Glutamatergic neuron (in vitro differentiated cells): ENCODE data around the gene FBLIM1. TPM values are rescaled to one million over a fixed set of nuclear protein-coding genes. Genes with fewer than 3 reads are reported as not detected.

Experiments used
- DNase-seq: peaks from one replicate; pipeline ENCODE4 v3.0.0; 2022
- H3K27ac Mint-ChIP-seq: one replicate; pipeline ENCODE4 v1.8.0; 2020; ENCODE audit warnings: mild to moderate bottlenecking, mixed read lengths, inconsistent platforms; ENCODE audit not compliant: unreplicated experiment
- H3K27me3 Mint-ChIP-seq: one replicate; pipeline ENCODE4 v1.8.0; 2020; ENCODE audit warnings: mild to moderate bottlenecking, moderate library complexity, mixed read lengths, inconsistent platforms; ENCODE audit not compliant: unreplicated experiment
- H3K36me3 Mint-ChIP-seq: one replicate; pipeline ENCODE4 v1.8.0; 2020; ENCODE audit warnings: mild to moderate bottlenecking, mixed read lengths, inconsistent platforms; ENCODE audit not compliant: unreplicated experiment
- H3K4me1 Mint-ChIP-seq: one replicate; pipeline ENCODE4 v1.8.0; 2020; ENCODE audit warnings: mild to moderate bottlenecking, low read depth, mixed read lengths, inconsistent platforms; ENCODE audit not compliant: unreplicated experiment
- H3K4me3 Mint-ChIP-seq: one replicate; pipeline ENCODE4 v1.8.0; 2020; ENCODE audit warnings: mild to moderate bottlenecking, mixed read lengths, inconsistent platforms; ENCODE audit not compliant: unreplicated experiment
- H3K9me3 Mint-ChIP-seq: one replicate; pipeline ENCODE4 v1.8.0; 2020; ENCODE audit warnings: mild to moderate bottlenecking, moderate library complexity, mixed read lengths, inconsistent platforms; ENCODE audit not compliant: unreplicated experiment
- CTCF ChIP-seq: fragments of 200-600 bp; sonication (generic); IDR thresholded peaks from one replicate; pipeline ENCODE4 v1.5.0; 2021; ENCODE audit not compliant: partially characterized antibody, unreplicated experiment
- total RNA-seq: library from RNA; stranded (reverse); fragmentation: NEBNext Ultra II Directional; extraction: Animal tissue kit (Norgen Biotek cat#: 25700); gene quantifications from one replicate; pipeline ENCODE4 v1.2.1, GENCODE V29; 2021; ENCODE audit not compliant: unreplicated experiment

Gene FBLIM1
- total RNA-seq, 1 donor from 2014 or later = 29.9 TPM

GRCh38 chr1:15740924-15741850, 17.4 kb upstream of the FBLIM1 start:
- H3K4me3 Mint-ChIP-seq = no peak overlapping the region
- no peaks in the 10 kb centered on the region for H3K36me3 Mint-ChIP-seq
- H3K9me3 Mint-ChIP-seq = peaks cover 6% of the 10 kb centered on the region
- H3K27me3 Mint-ChIP-seq = peaks cover 11% of the 10 kb centered on the region
- peak; percentile 77 for TF ChIP-seq CTCF
- peaks cover 4% of the 10 kb centered on the region for H3K4me1 Mint-ChIP-seq
- peak; percentile 86 for DNase-seq
- H3K27ac Mint-ChIP-seq = no peak overlapping the region

GRCh38 chr1:15742339-15742801, 16.2 kb upstream of the FBLIM1 start, which contains the start of gene TMEM82:
TMEM82 (plus strand) TSS chr1:15742499; CDS start chr1:15742560, 61 bp downstream.
- Mint-ChIP-seq H3K4me1 (peaks cover 4% of the 10 kb centered on the region), H3K9me3 (peaks cover 8% of the 10 kb centered on the region), H3K27me3 (peaks cover 10% of the 10 kb centered on the region), H3K36me3 (no peaks in the 10 kb centered on the region), H3K27ac (no peak within 1 kb of the TSS), H3K4me3 (no peak within 1 kb of the TSS)
- no peak for TF ChIP-seq CTCF
- DNase-seq = no peak

GRCh38 chr1:15744122-15744679, 14.4 kb upstream of the FBLIM1 start:
- Mint-ChIP-seq H3K36me3 (no peaks in the 10 kb centered on the region), H3K4me1 (peaks cover 7% of the 10 kb centered on the region), H3K4me3 (no peak overlapping the region), H3K27ac (peak overlapping the region; percentile 28), H3K27me3 (peaks cover 8% of the 10 kb centered on the region), H3K9me3 (peaks cover 8% of the 10 kb centered on the region)
- DNase-seq = no peak
- TF ChIP-seq CTCF = no peak

- no peak overlapping the region for H3K4me3 Mint-ChIP-seq
Observed at GRCh38 chr1:15747378-15747777, 11.2 kb upstream of the FBLIM1 start.

More at GRCh38 chr1:15747378-15747777, 11.2 kb upstream of the FBLIM1 start:
- H3K27ac Mint-ChIP-seq = no peak overlapping the region
- no peaks in the 10 kb centered on the region for H3K36me3 Mint-ChIP-seq
- no peak for DNase-seq
- H3K9me3 Mint-ChIP-seq = peaks cover 7% of the 10 kb centered on the region
- H3K27me3 Mint-ChIP-seq = peaks cover 7% of the 10 kb centered on the region
- TF ChIP-seq CTCF = no peak
- H3K4me1 Mint-ChIP-seq = peaks cover 7% of the 10 kb centered on the region
